H9 (cell line): ENCODE data around the gene AMPD2. TPM values are rescaled to one million over a fixed set of nuclear protein-coding genes. Genes with fewer than 3 reads are reported as not detected.

ENCODE experiments used
- DNase-seq: peaks from one replicate; pipeline ENCODE4 v3.0.0-alpha.2; 2017
- H2AFZ ChIP-seq: one replicate; pipeline ENCODE4 v1.6.1; 2013; ENCODE audit warnings: mild to moderate bottlenecking, low read length, control low read depth, moderate library complexity
- H2AK5ac ChIP-seq: 2 replicates; pipeline ENCODE4 v1.6.1; 2013; ENCODE audit warnings: low read length, control low read depth, mixed read lengths; ENCODE audit not compliant: insufficient read length
- H2BK120ac ChIP-seq: one replicate; pipeline ENCODE4 v1.6.1; 2013; ENCODE audit warnings: low read depth, mild to moderate bottlenecking, low read length, control low read depth, inconsistent platforms; ENCODE audit not compliant: poor library complexity, severe bottlenecking
- H2BK12ac ChIP-seq: 2 replicates; pipeline ENCODE4 v1.6.1; 2013; ENCODE audit warnings: low read length, control low read depth, mixed read lengths, low read depth; ENCODE audit not compliant: insufficient read length
- H2BK15ac ChIP-seq: 2 replicates; pipeline ENCODE4 v1.6.1; 2013; ENCODE audit warnings: low read depth, low read length, control low read depth
- H2BK20ac ChIP-seq: one replicate; pipeline ENCODE4 v1.6.1; 2013; ENCODE audit warnings: low read depth, mild to moderate bottlenecking, low read length, control low read depth, inconsistent platforms; ENCODE audit not compliant: poor library complexity, severe bottlenecking
- H2BK5ac ChIP-seq: 2 replicates; pipeline ENCODE4 v1.6.1; 2013; ENCODE audit warnings: low read length, control low read depth, mixed read lengths; ENCODE audit not compliant: insufficient read length
- H3K14ac ChIP-seq: 2 replicates; pipeline ENCODE4 v1.6.1; 2013; ENCODE audit warnings: low read length, control low read depth; ENCODE audit not compliant: insufficient read depth
- H3K18ac ChIP-seq: 2 replicates; pipeline ENCODE4 v1.6.1; 2013; ENCODE audit warnings: low read depth, mild to moderate bottlenecking, mixed read lengths, low read length, control low read depth; ENCODE audit not compliant: insufficient read length
- H3K23ac ChIP-seq: 2 replicates; pipeline ENCODE4 v1.6.1; 2013; ENCODE audit warnings: low read length, control low read depth, mixed read lengths, low read depth; ENCODE audit not compliant: insufficient read length
- H3K23me2 ChIP-seq: 2 replicates; pipeline ENCODE4 v1.6.1; 2013; ENCODE audit warnings: low read depth, mild to moderate bottlenecking, mixed read lengths, low read length, control low read depth; ENCODE audit not compliant: insufficient read length, poor library complexity, severe bottlenecking
- H3K27ac ChIP-seq: 2 replicates; pipeline ENCODE4 v1.5.1; 2013; ENCODE audit warnings: low read length, control low read depth, mixed read lengths, low read depth; ENCODE audit not compliant: insufficient read length
- H3K27me3 ChIP-seq: 2 replicates; pipeline ENCODE4 v1.6.1; 2013; ENCODE audit warnings: low read length, control low read depth, inconsistent platforms; ENCODE audit not compliant: insufficient read depth
- H3K4ac ChIP-seq: 2 replicates; pipeline ENCODE4 v1.6.1; 2013; ENCODE audit warnings: low read depth, mild to moderate bottlenecking, control low read depth, inconsistent platforms, low read length, moderate library complexity
- H3K4me1 ChIP-seq: 2 replicates; pipeline ENCODE4 v1.6.1; 2013; ENCODE audit warnings: low read length, control low read depth, inconsistent platforms; ENCODE audit not compliant: insufficient read depth
- H3K4me2 ChIP-seq: 2 replicates; pipeline ENCODE4 v1.6.1; 2013; ENCODE audit warnings: low read length, control low read depth, mixed read lengths; ENCODE audit not compliant: insufficient read length, insufficient read depth
- H3K56ac ChIP-seq: 2 replicates; pipeline ENCODE4 v1.6.1; 2013; ENCODE audit warnings: low read depth, mild to moderate bottlenecking, mixed read lengths, low read length, control low read depth; ENCODE audit not compliant: insufficient read length
- H3K79me1 ChIP-seq: 2 replicates; pipeline ENCODE4 v1.6.1; 2013; ENCODE audit warnings: low read depth, mild to moderate bottlenecking, moderate library complexity, low read length, control low read depth, inconsistent platforms; ENCODE audit not compliant: insufficient read depth, poor library complexity, severe bottlenecking
- H3K79me2 ChIP-seq: 2 replicates; pipeline ENCODE4 v1.6.1; 2013; ENCODE audit warnings: low read length, control low read depth, inconsistent platforms; ENCODE audit not compliant: insufficient read depth
- H3K9ac ChIP-seq: 2 replicates; pipeline ENCODE4 v1.6.1; 2013; ENCODE audit warnings: low read length, control low read depth, mixed read lengths; ENCODE audit not compliant: insufficient read length; ENCODE audit errors: extremely low read depth
- H3K9me3 ChIP-seq: one replicate; pipeline ENCODE4 v1.6.1; 2013; ENCODE audit warnings: low read depth, low read length, inconsistent platforms; ENCODE audit not compliant: control insufficient read depth
- H3T11ph ChIP-seq: one replicate; pipeline ENCODE4 v1.6.1; 2013; ENCODE audit warnings: mild to moderate bottlenecking, low read length, control low read depth, inconsistent platforms
- H4K20me1 ChIP-seq: one replicate; pipeline ENCODE4 v1.6.1; 2013; ENCODE audit not compliant: control insufficient read depth, insufficient read length, insufficient read depth
- H4K5ac ChIP-seq: 2 replicates; pipeline ENCODE4 v1.6.1; 2013; ENCODE audit warnings: low read depth, mild to moderate bottlenecking, mixed read lengths, low read length, control low read depth; ENCODE audit not compliant: insufficient read length
- H4K8ac ChIP-seq: replicated peaks from 2 replicates; pipeline ENCODE4 v1.6.1; 2013; ENCODE audit warnings: low read length, control low read depth, mixed read lengths, low read depth; ENCODE audit not compliant: insufficient read length
- H4K91ac ChIP-seq: 2 replicates; pipeline ENCODE4 v1.6.1; 2013; ENCODE audit warnings: low read depth, mild to moderate bottlenecking, moderate library complexity, mixed read lengths, low read length, control low read depth; ENCODE audit not compliant: insufficient read length
- H3K27ac Mint-ChIP-seq, 3 experiments: 2 replicates in 2 of 3; 3 replicates in 1 of 3; pipeline ENCODE4 v1.8.0; 2020 to 2021; ENCODE audit warnings: mixed read lengths in 3 of 3, mild to moderate bottlenecking in 1 of 3, moderate library complexity in 1 of 3
- H3K27me3 Mint-ChIP-seq: 2 replicates; pipeline ENCODE4 v1.8.0; 2021; ENCODE audit warnings: low read depth, mild to moderate bottlenecking, moderate library complexity, mixed read lengths
- H3K36me3 Mint-ChIP-seq, 3 experiments: 2 replicates in 2 of 3; 3 replicates in 1 of 3; pipeline ENCODE4 v1.8.0; 2020 to 2021; ENCODE audit warnings: low read depth in 3 of 3, mixed read lengths in 3 of 3; ENCODE audit not compliant: insufficient read depth in 1 of 3
- H3K4me1 Mint-ChIP-seq, 2 experiments: 2 replicates each; pipeline ENCODE4 v1.8.0; 2020; ENCODE audit warnings: mixed read lengths in 2 of 2
- H3K4me3 Mint-ChIP-seq, 2 experiments: 2 replicates in 1 of 2; 3 replicates in 1 of 2; pipeline ENCODE4 v1.8.0; 2020 to 2021; ENCODE audit warnings: mild to moderate bottlenecking in 2 of 2, mixed read lengths in 2 of 2, moderate library complexity in 1 of 2
- H3K9me3 Mint-ChIP-seq, 2 experiments: 2 replicates in 1 of 2; 3 replicates in 1 of 2; pipeline ENCODE4 v1.8.0; 2020; ENCODE audit warnings: mild to moderate bottlenecking in 2 of 2, mixed read lengths in 2 of 2, moderate library complexity in 1 of 2
- WGBS: extraction: QIAGEN DNeasy Blood & Tissue Kit; methylation state at CpG from one replicate; pipeline ENCODE4 v1.1.7; 2013; ENCODE audit warnings: missing lambda C conversion rate, low lambda C conversion rate, mixed read lengths; ENCODE audit not compliant: insufficient read length; ENCODE audit errors: extremely low coverage; 5-methylcytosine and 5-hydroxymethylcytosine counted together
- total RNA-seq: library from RNA; stranded (reverse); gene quantifications from 2 replicates; pipeline ENCODE4 v1.2.1, GENCODE V29; 2021
- TF ChIP-seq, protein P1 (sequence below): fragments of 200-600 bp; sonication (generic); conservative IDR thresholded peaks from 3 replicates; pipeline ENCODE4 v1.8.0; 2021; ENCODE audit warnings: antibody characterized with exemption, mild to moderate bottlenecking

The AMPD2 gene
- total RNA-seq, 1 experiment from 2014 or later: 65.1 TPM

DNA sequence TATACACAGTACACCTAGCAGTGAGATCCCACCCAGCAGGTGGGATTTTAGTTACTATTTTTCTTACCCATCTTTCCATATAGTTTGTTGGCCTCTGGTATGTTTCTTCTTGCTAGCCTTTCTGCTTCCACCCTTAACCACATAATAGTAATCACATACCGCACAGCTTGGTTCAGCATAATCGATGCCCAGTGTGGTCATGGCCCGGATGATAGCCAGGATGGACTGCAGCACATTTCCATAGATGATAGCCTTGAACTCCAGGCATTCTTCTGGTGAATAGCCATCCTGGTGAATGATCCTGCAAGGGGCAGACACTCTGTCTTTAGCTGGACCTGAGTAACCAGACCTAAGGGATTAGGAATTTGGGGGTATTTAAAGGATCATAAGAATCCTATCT lies 9.8 kb upstream of the AMPD2 start:
- H4K20me1 ChIP-seq: no peaks in the 10 kb centered on the region
- no peak overlapping the region for H3K9ac ChIP-seq
- H3K4me3 Mint-ChIP-seq: no peak overlapping the region
- no peaks in the 10 kb centered on the region for H3K9me3 Mint-ChIP-seq
- H3K27ac Mint-ChIP-seq: no peak overlapping the region
- no peaks in the 10 kb centered on the region for H3K79me1 ChIP-seq
- H4K8ac ChIP-seq: no peak overlapping the region
- peaks cover 0 to 2% (median 0%) of the 10 kb centered on the region in 3 experiments; a peak in 1 of 7 replicates for H3K36me3 Mint-ChIP-seq
- TF ChIP-seq, protein P1, sequence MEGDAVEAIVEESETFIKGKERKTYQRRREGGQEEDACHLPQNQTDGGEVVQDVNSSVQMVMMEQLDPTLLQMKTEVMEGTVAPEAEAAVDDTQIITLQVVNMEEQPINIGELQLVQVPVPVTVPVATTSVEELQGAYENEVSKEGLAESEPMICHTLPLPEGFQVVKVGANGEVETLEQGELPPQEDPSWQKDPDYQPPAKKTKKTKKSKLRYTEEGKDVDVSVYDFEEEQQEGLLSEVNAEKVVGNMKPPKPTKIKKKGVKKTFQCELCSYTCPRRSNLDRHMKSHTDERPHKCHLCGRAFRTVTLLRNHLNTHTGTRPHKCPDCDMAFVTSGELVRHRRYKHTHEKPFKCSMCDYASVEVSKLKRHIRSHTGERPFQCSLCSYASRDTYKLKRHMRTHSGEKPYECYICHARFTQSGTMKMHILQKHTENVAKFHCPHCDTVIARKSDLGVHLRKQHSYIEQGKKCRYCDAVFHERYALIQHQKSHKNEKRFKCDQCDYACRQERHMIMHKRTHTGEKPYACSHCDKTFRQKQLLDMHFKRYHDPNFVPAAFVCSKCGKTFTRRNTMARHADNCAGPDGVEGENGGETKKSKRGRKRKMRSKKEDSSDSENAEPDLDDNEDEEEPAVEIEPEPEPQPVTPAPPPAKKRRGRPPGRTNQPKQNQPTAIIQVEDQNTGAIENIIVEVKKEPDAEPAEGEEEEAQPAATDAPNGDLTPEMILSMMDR: no peak
- H3K9me3 ChIP-seq: no peaks in the 10 kb centered on the region
- no peak overlapping the region for H2BK15ac ChIP-seq
- H3K23me2 ChIP-seq: no peaks in the 10 kb centered on the region
- no peak overlapping the region for H3K4ac ChIP-seq
- H3T11ph ChIP-seq: no peak overlapping the region
- no peak overlapping the region for H2BK5ac ChIP-seq
- no peak overlapping the region for H4K91ac ChIP-seq
- no peak overlapping the region for H2BK20ac ChIP-seq
- H3K27me3 Mint-ChIP-seq: no peaks in the 10 kb centered on the region; the same call in 1 of the 2 replicates
- H3K18ac ChIP-seq: no peak overlapping the region
- no peak overlapping the region for H3K56ac ChIP-seq
- no peak overlapping the region for H2BK120ac ChIP-seq
- peaks cover 8% of the 10 kb centered on the region; the same call in 1 of the 2 replicates for H3K4me1 ChIP-seq
- H3K14ac ChIP-seq: no peak overlapping the region
- no CpG with 5 or more reads among the region's 3 CpGs for WGBS
- no peak overlapping the region for H3K23ac ChIP-seq
- no peak overlapping the region for H3K27ac ChIP-seq
- no peak overlapping the region for H2AFZ ChIP-seq
- H3K27me3 ChIP-seq: no peaks in the 10 kb centered on the region
- H2BK12ac ChIP-seq: no peak overlapping the region
- peaks cover 31 to 32% of the 10 kb centered on the region in 2 experiments for H3K4me1 Mint-ChIP-seq
- no peak for DNase-seq
- H4K5ac ChIP-seq: no peak overlapping the region
- no peak overlapping the region for H2AK5ac ChIP-seq
- no peak overlapping the region for H3K4me2 ChIP-seq
- no peaks in the 10 kb centered on the region for H3K79me2 ChIP-seq
